ENCODE results near the gene LYL1. TPM values are rescaled to one million over a fixed set of nuclear protein-coding genes. Genes with fewer than 3 reads are reported as not detected.

LYL1 gene
- total and polyA plus RNA-seq, 11 donors: 5.2 to 19.1 (median 8.3) TPM

DNA sequence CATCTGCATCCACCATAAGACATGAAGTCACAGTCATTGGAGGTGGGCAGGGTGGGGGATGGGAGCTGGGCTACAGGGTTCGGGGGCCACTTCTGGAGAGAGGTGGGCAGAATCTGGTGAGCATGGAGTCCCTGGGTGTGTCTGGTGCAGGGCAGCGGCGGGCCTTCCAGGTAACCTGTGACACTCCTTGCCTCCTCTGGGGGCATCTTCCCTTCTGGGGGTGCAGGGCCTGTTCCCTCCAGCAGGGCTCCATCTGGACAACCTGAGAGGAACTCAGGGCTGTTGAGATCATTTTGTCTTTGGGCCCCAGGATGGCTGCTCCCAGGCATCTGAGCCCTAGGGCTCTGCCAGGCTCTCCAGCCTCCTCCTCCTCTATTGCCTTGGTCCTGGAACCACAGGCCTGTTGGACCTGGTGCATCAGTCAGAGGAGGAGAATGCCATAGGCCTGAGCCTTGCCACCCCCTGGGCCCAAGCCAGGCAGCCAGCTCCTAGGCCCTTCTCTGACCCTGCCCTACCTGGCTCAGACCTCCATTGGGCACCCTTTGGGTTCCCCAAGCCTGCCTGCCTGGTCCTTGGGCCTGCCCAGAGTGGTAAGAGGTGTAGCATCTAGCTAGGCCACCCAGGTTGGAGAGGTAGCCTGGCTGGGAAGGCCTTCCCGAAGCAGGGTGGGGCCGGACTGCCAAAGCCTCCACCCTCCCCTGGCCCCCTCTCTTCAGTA is 13.4 kb downstream of the LYL1 start:
- H3K27ac ChIP-seq: peak overlapping the region in 10 of 12 donors; percentile 12 to 93 (median 82)
- no peaks in the 10 kb centered on the region for H3K9me3 ChIP-seq
- 89 to 94% (median 92%) methylated on average over 5 of the region's 5 CpGs for WGBS, 4 donors
- no peaks in the 10 kb centered on the region for H3K27me3 ChIP-seq
- ATAC-seq: no peak
- TF ChIP-seq, protein P1, sequence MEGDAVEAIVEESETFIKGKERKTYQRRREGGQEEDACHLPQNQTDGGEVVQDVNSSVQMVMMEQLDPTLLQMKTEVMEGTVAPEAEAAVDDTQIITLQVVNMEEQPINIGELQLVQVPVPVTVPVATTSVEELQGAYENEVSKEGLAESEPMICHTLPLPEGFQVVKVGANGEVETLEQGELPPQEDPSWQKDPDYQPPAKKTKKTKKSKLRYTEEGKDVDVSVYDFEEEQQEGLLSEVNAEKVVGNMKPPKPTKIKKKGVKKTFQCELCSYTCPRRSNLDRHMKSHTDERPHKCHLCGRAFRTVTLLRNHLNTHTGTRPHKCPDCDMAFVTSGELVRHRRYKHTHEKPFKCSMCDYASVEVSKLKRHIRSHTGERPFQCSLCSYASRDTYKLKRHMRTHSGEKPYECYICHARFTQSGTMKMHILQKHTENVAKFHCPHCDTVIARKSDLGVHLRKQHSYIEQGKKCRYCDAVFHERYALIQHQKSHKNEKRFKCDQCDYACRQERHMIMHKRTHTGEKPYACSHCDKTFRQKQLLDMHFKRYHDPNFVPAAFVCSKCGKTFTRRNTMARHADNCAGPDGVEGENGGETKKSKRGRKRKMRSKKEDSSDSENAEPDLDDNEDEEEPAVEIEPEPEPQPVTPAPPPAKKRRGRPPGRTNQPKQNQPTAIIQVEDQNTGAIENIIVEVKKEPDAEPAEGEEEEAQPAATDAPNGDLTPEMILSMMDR (IDR thresholded peaks at IDR 0.05): peak in 1 of 12 donors; percentile 12
- no peak for TF ChIP-seq POLR2A (IDR thresholded peaks at IDR 0.05)
- no peak overlapping the region for H3K4me3 ChIP-seq
- intact Hi-C loops (cut with DNase I): loop anchor here in 1 of 10 donors (2.0 kb wide), 1 partner anchor 20 kb away; no protein-coding TSS in a partner anchor
- peaks cover 0 to 42% (median 15%) of the 10 kb centered on the region in 9 donors for H3K36me3 ChIP-seq
- no peak for DNase-seq
- peaks cover 0 to 71% (median 51%) of the 10 kb centered on the region in 12 donors for H3K4me1 ChIP-seq

DNA sequence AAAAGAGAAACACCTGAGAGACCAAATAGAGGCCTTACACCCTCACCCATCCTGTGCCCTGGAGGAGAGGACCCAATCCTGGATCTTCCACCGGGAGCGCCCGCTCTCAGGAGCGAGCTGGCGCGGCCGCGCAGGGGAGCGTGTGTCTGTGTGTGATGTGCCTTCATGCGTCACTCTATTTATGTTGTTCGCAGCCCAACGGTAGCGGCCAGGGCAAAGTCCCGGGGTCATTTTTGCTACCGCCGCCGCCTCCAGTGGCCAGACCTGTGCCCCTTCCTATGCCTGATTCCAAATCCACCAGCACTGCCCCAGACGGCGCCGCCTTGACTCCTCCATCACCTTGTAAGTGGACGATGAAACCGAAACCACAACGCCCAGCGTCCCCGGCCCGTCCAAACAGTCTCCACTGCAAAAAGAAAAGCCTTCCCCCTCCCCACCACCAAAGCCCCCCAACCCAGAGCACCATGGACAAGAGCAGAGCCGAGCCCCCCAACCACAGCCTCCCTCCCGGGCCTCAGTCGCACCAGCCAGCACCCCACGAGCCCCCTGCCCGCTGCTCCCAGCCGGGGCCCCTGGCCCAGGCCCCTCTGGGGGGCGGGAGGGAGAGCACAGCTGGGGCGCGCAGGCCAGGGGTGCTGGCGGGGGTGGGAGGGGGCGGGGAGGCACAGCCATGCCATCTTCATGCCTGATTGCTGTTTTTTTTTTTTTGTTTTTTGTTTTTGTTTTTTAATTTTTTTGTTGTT is 14.7 kb downstream of the LYL1 start:
- Histone ChIP-seq H3K36me3 (peaks cover 0 to 55% (median 19%) of the 10 kb centered on the region in 9 donors), H3K27ac (no peak overlapping the region), H3K4me1 (peaks cover 0 to 60% (median 38%) of the 10 kb centered on the region in 12 donors), H3K27me3 (no peaks in the 10 kb centered on the region), H3K9me3 (no peaks in the 10 kb centered on the region), H3K4me3 (no peak overlapping the region)
- TF ChIP-seq POLR2A (IDR thresholded peaks at IDR 0.05): no peak
- TF ChIP-seq, protein P1 (IDR thresholded peaks at IDR 0.05): no peak
- no peak for ATAC-seq
- no peak for DNase-seq
- intact Hi-C loops (cut with DNase I): loop anchor here in 1 of 10 donors (2.0 kb wide), 1 partner anchor 19 kb away; no protein-coding TSS in a partner anchor
- 89 to 93% (median 91%) methylated on average over 34 to 37 of the region's 37 CpGs for WGBS, 4 donors

DNA sequence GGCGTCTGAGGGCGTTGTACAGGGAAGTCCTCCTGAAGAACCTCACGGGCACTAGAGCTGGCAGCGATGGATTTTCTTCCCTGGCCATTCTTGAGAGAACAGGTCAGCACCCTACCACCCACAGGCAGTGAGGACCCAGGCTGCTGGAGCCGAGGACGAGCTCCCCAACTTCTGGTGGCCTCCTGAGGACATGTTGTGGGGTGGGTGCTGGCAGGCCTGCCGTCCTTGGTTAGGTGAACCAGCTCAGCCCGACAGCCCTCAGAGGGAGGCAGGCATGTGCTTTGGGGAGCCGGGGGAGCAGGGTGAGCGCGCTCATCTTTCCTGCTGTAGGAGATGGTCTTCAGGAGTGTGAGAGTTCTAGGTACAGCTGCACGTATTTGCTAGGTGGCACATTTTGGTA is 15.4 kb downstream of the LYL1 start:
- H3K9me3 ChIP-seq: no peaks in the 10 kb centered on the region
- no peaks in the 10 kb centered on the region for H3K27me3 ChIP-seq
- H3K27ac ChIP-seq: peak overlapping the region in 1 of 12 donors; percentile 53
- peaks cover 0 to 59% (median 33%) of the 10 kb centered on the region in 12 donors for H3K4me1 ChIP-seq
- H3K4me3 ChIP-seq: no peak overlapping the region
- DNase-seq (no peak), ATAC-seq (no peak)
- 91 to 96% (median 92%) methylated on average over 12 of the region's 12 CpGs for WGBS, 4 donors
- TF ChIP-seq, protein P1 (IDR thresholded peaks at IDR 0.05): no peak
- no peak for TF ChIP-seq POLR2A (IDR thresholded peaks at IDR 0.05)
- intact Hi-C loops (cut with DNase I): no loop called here
- peaks cover 0 to 61% (median 19%) of the 10 kb centered on the region in 9 donors for H3K36me3 ChIP-seq

DNA sequence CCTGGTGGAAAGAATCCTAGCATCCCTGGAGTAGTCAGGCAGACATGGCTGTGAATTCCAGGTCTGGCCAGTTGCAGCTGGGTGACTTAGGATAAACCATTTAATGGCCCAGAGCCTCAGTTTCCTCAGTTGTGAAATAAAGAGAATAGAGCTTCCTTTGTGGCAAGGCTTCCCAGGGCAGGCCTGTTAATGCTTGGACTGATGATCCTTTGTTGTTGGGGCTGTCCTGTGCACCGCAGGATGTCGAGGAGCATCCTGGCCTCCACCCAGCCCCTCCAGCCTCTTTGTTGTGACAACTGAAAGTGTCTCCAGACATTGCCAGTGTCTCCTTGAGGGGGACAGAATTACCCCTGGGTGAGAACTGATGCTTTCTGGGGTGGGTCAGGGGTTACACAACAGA is 16.3 kb downstream of the LYL1 start:
- ATAC-seq: no peak
- intact Hi-C loops (cut with DNase I): no loop called here
- H3K4me1 ChIP-seq: peaks cover 0 to 59% (median 33%) of the 10 kb centered on the region in 12 donors

More for the DNA sequence above, 16.3 kb downstream of the LYL1 start:
- Histone ChIP-seq H3K36me3 (peaks cover 0 to 68% (median 23%) of the 10 kb centered on the region in 9 donors), H3K9me3 (no peaks in the 10 kb centered on the region), H3K27me3 (no peaks in the 10 kb centered on the region), H3K4me3 (no peak overlapping the region), H3K27ac (peak overlapping the region in 10 of 12 donors; percentile 1 to 64 (median 36))
- 40 to 70% (median 55%) methylated on average over 1 to 2 of the region's 2 CpGs for WGBS, 4 donors
- no peak for DNase-seq
- TF ChIP-seq, protein P1 (IDR thresholded peaks at IDR 0.05): no peak
- no peak for TF ChIP-seq POLR2A (IDR thresholded peaks at IDR 0.05)
